GM12875 (cell line): Measurements from ENCODE around the gene GZMM.
A peak's percentile ranks its signal among the peaks of the same experiment; 100 is the strongest.

Source experiments
- H3K4me3 ChIP-seq: one replicate; pipeline ENCODE4 v1.5.1; 2011; ENCODE audit warnings: low read depth, low read length, control low read depth
- CTCF ChIP-seq: IDR thresholded peaks from 2 replicates; pipeline ENCODE4 v1.5.1; 2011; ENCODE audit warnings: low read depth, mild to moderate bottlenecking, control low read depth, inconsistent platforms, low read length, moderate library complexity, borderline replicate concordance; ENCODE audit not compliant: insufficient read depth

Gene GZMM

GRCh38 chr19:543910-544608, at the start of gene GZMM:
Gene GZMM, plus strand, starts transcription at chr19:544053. Its CDS starts 19 bp downstream, at chr19:544072.
- H3K4me3 ChIP-seq = no peak within 1 kb of the TSS
- no peak for TF ChIP-seq CTCF

GRCh38 chr19:494171-495080, 49.4 kb upstream of the GZMM start:
- no peak for TF ChIP-seq CTCF
- H3K4me3 ChIP-seq = no peak overlapping the region

GRCh38 chr19:495081-495401, 48.8 kb upstream of the GZMM start:
- no peak overlapping the region for H3K4me3 ChIP-seq
- no peak for TF ChIP-seq CTCF

- H3K4me3 ChIP-seq = no peak overlapping the region
- TF ChIP-seq CTCF = peak; percentile 82
These were observed 48.3 kb upstream of the GZMM start for GRCh38 chr19:495402-496111.

GRCh38 chr19:496112-496665, 47.7 kb upstream of the GZMM start, which contains the start of gene MADCAM1:
Gene MADCAM1, plus strand, starts transcription at chr19:496486. Its CDS starts 14 bp downstream, at chr19:496500.
- no peak within 1 kb of the TSS for H3K4me3 ChIP-seq
- no peak for TF ChIP-seq CTCF

GRCh38 chr19:496986-497385, 46.9 kb upstream of the GZMM start:
- no peak for TF ChIP-seq CTCF
- no peak overlapping the region for H3K4me3 ChIP-seq
